MM.1S (cell line): Measurements from ENCODE around the gene CEP350.

Experiments used
- DNase-seq: peaks from one replicate; pipeline ENCODE4 v3.0.0-alpha.2; 2015
- H2AFZ ChIP-seq: fragments of 300-600 bp; sonication (generic); 2 replicates; pipeline ENCODE4 v1.6.0; 2016; ENCODE audit warnings: antibody characterized with exemption, low read length
- H3F3A ChIP-seq: fragments of 300-600 bp; sonication (generic); 2 replicates; pipeline ENCODE4 v1.6.1; 2016; ENCODE audit warnings: mild to moderate bottlenecking, antibody characterized with exemption, low read length, moderate library complexity, mixed read lengths; ENCODE audit not compliant: insufficient read depth
- H3K27ac ChIP-seq: fragments of 300-600 bp; sonication (generic); 2 replicates; pipeline ENCODE4 v1.5.1; 2016; ENCODE audit warnings: mild to moderate bottlenecking, low read length
- H3K27me3 ChIP-seq: fragments of 300-600 bp; sonication (generic); replicated peaks from 2 replicates; pipeline ENCODE4 v1.6.0; 2016; ENCODE audit warnings: low read length; ENCODE audit not compliant: insufficient read depth
- H3K36me3 ChIP-seq: fragments of 300-600 bp; sonication (generic); replicated peaks from 2 replicates; pipeline ENCODE4 v1.6.1; 2016; ENCODE audit warnings: mild to moderate bottlenecking, low read length, mixed read lengths; ENCODE audit not compliant: insufficient read depth
- H3K4me1 ChIP-seq: fragments of 300-600 bp; sonication (generic); 2 replicates; pipeline ENCODE4 v1.6.1; 2016; ENCODE audit warnings: low read length, mixed read lengths
- H3K4me2 ChIP-seq: fragments of 300-600 bp; sonication (generic); 2 replicates; pipeline ENCODE4 v1.6.0; 2016; ENCODE audit warnings: low read depth, low read length
- H3K4me3 ChIP-seq: fragments of 300-600 bp; sonication (generic); 2 replicates; pipeline ENCODE4 v1.5.1; 2016; ENCODE audit warnings: low read length, mixed read lengths
- H3K79me2 ChIP-seq: fragments of 300-600 bp; sonication (generic); 2 replicates; pipeline ENCODE4 v1.6.1; 2016; ENCODE audit warnings: mixed run types, low read length, mixed read lengths
- H3K9ac ChIP-seq: fragments of 300-600 bp; sonication (generic); 2 replicates; pipeline ENCODE4 v1.6.1; 2016; ENCODE audit warnings: low read length, mixed read lengths
- H3K9me2 ChIP-seq: fragments of 300-600 bp; sonication (generic); replicated peaks from 2 replicates; pipeline ENCODE4 v1.6.1; 2016; ENCODE audit warnings: mild to moderate bottlenecking, low read length, mixed read lengths; ENCODE audit not compliant: insufficient read depth
- H3K9me3 ChIP-seq: fragments of 300-600 bp; sonication (generic); replicated peaks from 2 replicates; pipeline ENCODE4 v1.6.1; 2016; ENCODE audit warnings: mild to moderate bottlenecking, low read length, mixed read lengths; ENCODE audit not compliant: insufficient read depth
- H4K20me1 ChIP-seq: fragments of 300-600 bp; sonication (generic); 2 replicates; pipeline ENCODE4 v1.6.1; 2016; ENCODE audit warnings: mild to moderate bottlenecking, low read length, moderate library complexity, mixed read lengths; ENCODE audit not compliant: insufficient read depth
- CTCF ChIP-seq: fragments of 300-600 bp; sonication (generic); IDR thresholded peaks from 2 replicates; pipeline ENCODE4 v1.5.1; 2016; ENCODE audit warnings: antibody characterized with exemption, low read length, mixed read lengths
- EZH2 ChIP-seq: fragments of 300-600 bp; sonication (generic); optimal IDR thresholded peaks from 2 replicates; pipeline ENCODE3; 2017; ENCODE audit warnings: low read depth, mild to moderate bottlenecking, antibody characterized with exemption, low read length, mixed read lengths
- EZH2phosphoT487 ChIP-seq: fragments of 300-600 bp; sonication (generic); IDR thresholded peaks from 2 replicates; pipeline ENCODE4 v1.6.1; 2018; ENCODE audit warnings: antibody characterized with exemption, low read length

The CEP350 gene

GRCh38 chr1:179976970-179977651, 22.5 kb downstream of the CEP350 start:
- Histone ChIP-seq H3K9me3 (no peaks in the 10 kb centered on the region), H3K4me2 (no peak overlapping the region), H3K4me3 (no peak overlapping the region), H3K79me2 (peaks cover 98% of the 10 kb centered on the region), H2AFZ (no peak overlapping the region), H3K9me2 (no peaks in the 10 kb centered on the region), H3F3A (no peaks in the 10 kb centered on the region), H3K36me3 (0 out of 2 replicates have a peak, but pooled peaks cover 3% of the 10 kb centered on the region), H3K9ac (no peak overlapping the region), H3K27ac (no peak overlapping the region), H4K20me1 (peaks cover 3% of the 10 kb centered on the region; the same call in 1 of the 2 replicates), H3K4me1 (no peaks in the 10 kb centered on the region), H3K27me3 (no peaks in the 10 kb centered on the region)
- no peak for DNase-seq
- no peak for TF ChIP-seq EZH2phosphoT487
- no peak for TF ChIP-seq CTCF
- no peak for TF ChIP-seq EZH2

- Histone ChIP-seq H3K79me2 (peaks cover 98% of the 10 kb centered on the region), H4K20me1 (peaks cover 3% of the 10 kb centered on the region; the same call in 1 of the 2 replicates)
Observed at GRCh38 chr1:179978199-179979079, 23.8 kb downstream of the CEP350 start.

GRCh38 chr1:179984101-179984500, 29.5 kb downstream of the CEP350 start:
- no peaks in the 10 kb centered on the region; the same call in 1 of the 2 replicates for H3K36me3 ChIP-seq
- H3K27ac ChIP-seq, result no peak overlapping the region
- no peaks in the 10 kb centered on the region for H3K9me2 ChIP-seq
- no peak for TF ChIP-seq CTCF
- TF ChIP-seq EZH2, result no peak
- no peak for TF ChIP-seq EZH2phosphoT487
- H3K27me3 ChIP-seq, result no peaks in the 10 kb centered on the region
- H3K4me3 ChIP-seq, result no peak overlapping the region
- no peaks in the 10 kb centered on the region for H3F3A ChIP-seq
- H4K20me1 ChIP-seq, result peaks cover 5% of the 10 kb centered on the region
- no peak overlapping the region for H2AFZ ChIP-seq
- no peak for DNase-seq
- no peak overlapping the region for H3K4me2 ChIP-seq
- H3K4me1 ChIP-seq, result peaks cover 12% of the 10 kb centered on the region
- peaks cover 91% of the 10 kb centered on the region for H3K79me2 ChIP-seq
- H3K9ac ChIP-seq, result no peak overlapping the region
- H3K9me3 ChIP-seq, result no peaks in the 10 kb centered on the region

More at GRCh38 chr1:179978199-179979079, 23.8 kb downstream of the CEP350 start:
- Histone ChIP-seq H3K9me2 (no peaks in the 10 kb centered on the region), H3K27ac (no peak overlapping the region), H2AFZ (no peak overlapping the region), H3K36me3 (0 out of 2 replicates have a peak, but pooled peaks cover 3% of the 10 kb centered on the region), H3K4me3 (no peak overlapping the region), H3K9ac (no peak overlapping the region), H3K27me3 (no peaks in the 10 kb centered on the region), H3K4me2 (no peak overlapping the region), H3F3A (no peaks in the 10 kb centered on the region), H3K4me1 (no peaks in the 10 kb centered on the region), H3K9me3 (no peaks in the 10 kb centered on the region)
- no peak for DNase-seq
- TF ChIP-seq EZH2phosphoT487 (no peak), CTCF (no peak), EZH2 (no peak)
